Left lung (tissue), 10 donors: ENCODE measurements around the gene SLC9A6. TPM values are rescaled to one million over a fixed set of nuclear protein-coding genes. Genes with fewer than 3 reads are reported as not detected.

Experiments used
- ATAC-seq: fragments of 200-7000 bp; cut with Tn5 transposase; one replicate; pipeline ENCODE4 v1.9.1; 2020; ENCODE audit warnings: moderate library complexity
- DNase-seq, 4 donors: peaks; one replicate each; pipeline ENCODE4 v3.0.0-alpha.2; 2013 to 2020
- H3K27ac ChIP-seq, 2 donors: fragments of 200-600 bp; sonication (generic) in 1 of 2; one replicate each; pipeline versions ENCODE4 v1.5.0 to v1.8.0; 2020 to 2021
- H3K27me3 ChIP-seq, 2 donors: fragments of 200-600 bp; sonication (generic) in 1 of 2; one replicate each; pipeline versions ENCODE4 v1.5.0 to v1.8.0; 2020 to 2021
- H3K36me3 ChIP-seq, 2 donors: fragments of 200-600 bp; sonication (generic) in 1 of 2; one replicate each; pipeline versions ENCODE4 v1.5.0 to v1.8.0; 2020 to 2021
- H3K4me1 ChIP-seq, 2 donors: fragments of 200-600 bp; one replicate each; pipeline ENCODE4 v1.8.0; 2021
- H3K4me3 ChIP-seq, 2 donors: fragments of 200-600 bp; sonication (generic) in 1 of 2; one replicate each; pipeline versions ENCODE4 v1.5.0 to v1.8.0; 2020 to 2021; ENCODE audit warnings: mild to moderate bottlenecking in 1 of 2
- H3K9me3 ChIP-seq, 2 donors: fragments of 200-600 bp; sonication (generic) in 1 of 2; one replicate each; pipeline versions ENCODE4 v1.5.0 to v1.8.0; 2020 to 2021
- intact Hi-C, 2 donors: fragments of 100-400 bp; cut with DNase I; formaldehyde crosslinking; loops; one replicate each; pipeline versions ENCODE4 v1.11.2 to v1.14.2; 2022
- polyA plus RNA-seq, 6 donors: library from polyadenylated mRNA; unstranded; fragments of 120-200 nt; gene quantifications; one replicate each; pipeline ENCODE4 v1.2.1, GENCODE V29; 2013; ENCODE audit not compliant: insufficient read length in 6 of 6
- total RNA-seq, 2 donors: library from RNA; stranded (reverse); fragmentation: NEBNext Ultra II Directional; extraction: Animal tissue kit (Norgen Biotek cat#: 25700); gene quantifications; one replicate each; pipeline ENCODE4 v1.2.1, GENCODE V29; 2021
- TF ChIP-seq, protein P1 (sequence below), 2 donors: fragments of 200-600 bp; sonication (generic) in 1 of 2; IDR thresholded peaks; one replicate each; pipeline versions ENCODE4 v1.5.0 to v1.8.0; 2021; ENCODE audit warnings: antibody characterized with exemption in 2 of 2
- donor health status: DM: no; HTN: yes; CAD: no.
- donor health status: DM: no; HTN: no; CAD: no.

The SLC9A6 gene
- total and polyA plus RNA-seq, 8 donors, result 15.1 to 24.3 (median 21.1) TPM

DNA sequence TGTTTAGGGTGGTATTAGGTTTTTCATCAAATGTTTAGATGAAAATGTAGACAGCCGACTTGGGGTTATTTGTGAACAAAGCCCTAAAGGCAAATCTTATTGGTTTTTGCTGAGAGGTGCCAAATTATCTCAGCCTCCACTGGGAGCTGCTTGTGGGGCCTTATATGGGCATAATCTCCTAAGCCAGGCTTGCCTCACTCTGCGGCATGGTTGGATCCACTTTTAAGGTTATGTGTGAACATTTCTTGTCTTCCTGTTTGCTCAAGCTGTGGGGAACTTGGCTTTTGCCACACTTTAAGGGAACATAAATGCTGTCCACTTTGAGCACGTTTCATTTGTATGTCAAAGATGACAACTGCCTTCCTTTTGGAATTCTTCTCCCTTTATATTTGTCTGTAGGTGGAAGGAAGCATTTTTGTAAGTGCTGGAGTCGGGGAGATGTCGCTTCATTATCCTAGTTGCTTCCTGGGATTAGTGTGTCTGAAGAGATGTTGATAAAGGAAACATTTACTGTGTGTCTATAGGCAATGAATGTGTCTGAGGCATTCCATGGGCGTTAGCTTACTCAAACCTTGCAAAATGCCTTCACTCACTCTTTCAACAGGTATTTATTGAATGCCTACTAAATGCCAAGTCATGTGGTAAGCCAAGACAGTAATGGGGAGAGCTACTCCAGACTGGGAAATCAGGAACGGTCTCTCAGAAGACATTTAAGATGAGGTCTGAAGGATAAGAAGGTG lies 78.3 kb downstream of the SLC9A6 start:
- Histone ChIP-seq H3K36me3 (no peaks in the 10 kb centered on the region), H3K4me1 (no peaks in the 10 kb centered on the region), H3K9me3 (no peaks in the 10 kb centered on the region), H3K27me3 (no peaks in the 10 kb centered on the region), H3K27ac (peak overlapping the region in 1 of 2 donors; percentile 23), H3K4me3 (no peak overlapping the region)
- DNase-seq (no peak), ATAC-seq (no peak)
- intact Hi-C loops, result no loop called here
- TF ChIP-seq, protein P1, sequence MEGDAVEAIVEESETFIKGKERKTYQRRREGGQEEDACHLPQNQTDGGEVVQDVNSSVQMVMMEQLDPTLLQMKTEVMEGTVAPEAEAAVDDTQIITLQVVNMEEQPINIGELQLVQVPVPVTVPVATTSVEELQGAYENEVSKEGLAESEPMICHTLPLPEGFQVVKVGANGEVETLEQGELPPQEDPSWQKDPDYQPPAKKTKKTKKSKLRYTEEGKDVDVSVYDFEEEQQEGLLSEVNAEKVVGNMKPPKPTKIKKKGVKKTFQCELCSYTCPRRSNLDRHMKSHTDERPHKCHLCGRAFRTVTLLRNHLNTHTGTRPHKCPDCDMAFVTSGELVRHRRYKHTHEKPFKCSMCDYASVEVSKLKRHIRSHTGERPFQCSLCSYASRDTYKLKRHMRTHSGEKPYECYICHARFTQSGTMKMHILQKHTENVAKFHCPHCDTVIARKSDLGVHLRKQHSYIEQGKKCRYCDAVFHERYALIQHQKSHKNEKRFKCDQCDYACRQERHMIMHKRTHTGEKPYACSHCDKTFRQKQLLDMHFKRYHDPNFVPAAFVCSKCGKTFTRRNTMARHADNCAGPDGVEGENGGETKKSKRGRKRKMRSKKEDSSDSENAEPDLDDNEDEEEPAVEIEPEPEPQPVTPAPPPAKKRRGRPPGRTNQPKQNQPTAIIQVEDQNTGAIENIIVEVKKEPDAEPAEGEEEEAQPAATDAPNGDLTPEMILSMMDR (IDR thresholded peaks at IDR 0.05), result no peak

DNA sequence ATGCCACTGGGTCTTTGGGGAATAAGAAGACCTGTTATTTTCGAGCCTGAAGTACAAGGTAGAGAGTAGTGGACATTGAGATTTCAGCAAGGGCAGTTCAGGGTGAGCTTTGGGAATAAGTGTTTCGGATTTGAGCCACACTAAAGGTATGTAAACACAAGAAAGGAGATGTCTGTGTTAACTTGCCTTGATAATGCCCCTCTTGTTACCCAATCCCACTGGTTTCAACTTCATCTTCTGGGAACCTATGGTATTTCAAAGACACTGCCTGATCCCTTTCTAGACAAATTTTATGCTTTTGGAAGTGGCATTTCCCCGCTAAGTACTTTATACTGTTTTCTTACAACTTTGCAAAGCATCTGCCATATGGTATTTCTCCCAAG lies 79.4 kb downstream of the SLC9A6 start:
- TF ChIP-seq, protein P1 (IDR thresholded peaks at IDR 0.05), result no peak
- no peaks in the 10 kb centered on the region for H3K36me3 ChIP-seq
- DNase-seq (no peak), ATAC-seq (no peak)
- no peaks in the 10 kb centered on the region for H3K27me3 ChIP-seq
- H3K4me3 ChIP-seq, result no peak overlapping the region
- H3K27ac ChIP-seq, result no peak overlapping the region
- no peaks in the 10 kb centered on the region for H3K4me1 ChIP-seq
- H3K9me3 ChIP-seq, result no peaks in the 10 kb centered on the region
- intact Hi-C loops, result no loop called here

DNA sequence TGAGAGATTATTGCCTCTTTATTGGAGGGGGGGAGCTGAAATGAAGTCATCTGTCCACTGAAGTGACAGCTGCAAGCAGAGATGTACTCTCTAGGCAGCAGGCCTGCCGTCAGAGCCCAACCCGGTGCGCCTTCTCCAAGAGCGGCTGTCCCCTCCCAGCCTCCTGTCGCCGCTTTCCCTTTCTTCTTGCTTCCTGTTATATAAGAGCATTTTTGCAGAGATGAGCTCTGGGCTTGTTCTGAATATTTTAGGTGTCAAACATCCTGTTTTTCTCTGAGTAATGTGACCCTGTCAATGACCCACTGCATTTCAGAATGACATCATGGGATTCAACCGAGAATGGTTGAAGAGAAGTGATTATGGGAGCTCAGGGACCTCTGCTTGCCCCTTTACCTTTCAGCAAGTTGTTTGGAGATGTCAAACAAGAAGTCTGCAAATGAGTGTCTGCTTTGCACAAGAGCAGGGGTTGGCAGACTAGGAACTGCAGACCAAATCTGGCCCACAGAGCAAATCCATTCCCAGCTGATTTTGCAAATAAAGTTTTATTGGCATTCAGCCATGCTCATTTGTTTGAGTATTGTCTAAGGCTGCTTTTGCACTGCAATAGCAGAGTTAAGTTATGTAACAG lies 79.9 kb downstream of the SLC9A6 start:
- intact Hi-C loops, result no loop called here
- DNase-seq (peak in 2 of 4 donors; percentile 39 to 53), ATAC-seq (no peak)
- TF ChIP-seq, protein P1 (IDR thresholded peaks at IDR 0.05), result no peak
- Histone ChIP-seq H3K27me3 (no peaks in the 10 kb centered on the region), H3K4me3 (no peak overlapping the region), H3K27ac (no peak overlapping the region), H3K36me3 (no peaks in the 10 kb centered on the region), H3K4me1 (no peaks in the 10 kb centered on the region), H3K9me3 (no peaks in the 10 kb centered on the region)

- no peak for ATAC-seq
- no peak for DNase-seq
- H3K27me3 ChIP-seq, result no peaks in the 10 kb centered on the region
- no peak overlapping the region for H3K4me3 ChIP-seq
- TF ChIP-seq, protein P1 (IDR thresholded peaks at IDR 0.05), result no peak
- H3K27ac ChIP-seq, result no peak overlapping the region
- no peaks in the 10 kb centered on the region for H3K36me3 ChIP-seq
- H3K4me1 ChIP-seq, result no peaks in the 10 kb centered on the region
- no peaks in the 10 kb centered on the region for H3K9me3 ChIP-seq
- intact Hi-C loops, result no loop called here
Measured at GRCh38 chrX:136067097-136067496, 81.9 kb downstream of the SLC9A6 start.

DNA sequence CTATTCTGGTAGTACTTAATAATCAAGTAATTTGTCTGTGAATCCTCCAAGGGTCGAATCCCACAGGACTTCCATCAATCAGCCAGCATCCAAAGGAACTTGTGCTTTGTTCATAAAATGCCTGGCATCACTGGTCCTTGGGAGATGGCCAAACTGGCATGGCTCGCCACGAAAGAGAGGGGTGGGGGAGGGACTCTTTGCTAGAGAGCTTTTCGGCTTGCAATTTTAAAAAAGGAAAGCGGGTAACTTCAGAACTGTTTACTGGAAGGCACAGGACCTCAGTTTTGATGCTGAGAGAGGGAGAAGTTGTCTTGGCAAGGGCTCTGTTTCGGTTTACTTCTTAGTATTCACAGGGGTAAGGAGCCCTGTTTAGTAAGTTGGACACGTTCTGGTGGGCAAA lies 82.7 kb downstream of the SLC9A6 start:
- DNase-seq, result no peak
- H3K36me3 ChIP-seq, result no peaks in the 10 kb centered on the region
- intact Hi-C loops, result no loop called here
- TF ChIP-seq, protein P1 (IDR thresholded peaks at IDR 0.05), result no peak
- H3K27ac ChIP-seq, result no peak overlapping the region
- H3K27me3 ChIP-seq, result no peaks in the 10 kb centered on the region
- ATAC-seq, result no peak
- H3K4me1 ChIP-seq, result no peaks in the 10 kb centered on the region
- no peak overlapping the region for H3K4me3 ChIP-seq
- H3K9me3 ChIP-seq, result no peaks in the 10 kb centered on the region
